ENCODE results near the gene ANKS3. TPM values are rescaled to one million over a fixed set of nuclear protein-coding genes. Genes with fewer than 3 reads are reported as not detected.

Gene ANKS3
- total RNA-seq, 2 donors from 2014 or later = 6.7 to 13.5 TPM

GRCh38 chr16:4704913-4705312 is 29.2 kb downstream of the ANKS3 start:
- Histone ChIP-seq H3K36me3 (peaks cover 66% of the 10 kb centered on the region), H3K4me1 (no peaks in the 10 kb centered on the region), H3K27me3 (no peaks in the 10 kb centered on the region), H3K9me3 (no peaks in the 10 kb centered on the region), H3K27ac (no peak overlapping the region), H3K4me3 (no peak overlapping the region)
- no peak for TF ChIP-seq CTCF (IDR thresholded peaks at IDR 0.05)
- no peak for DNase-seq (ENCODE audit: low spot score)

- no peak overlapping the region for H3K27ac ChIP-seq
- no peaks in the 10 kb centered on the region for H3K4me1 ChIP-seq
- no peaks in the 10 kb centered on the region for H3K9me3 ChIP-seq
- DNase-seq (ENCODE audit: low spot score) = no peak
- H3K4me3 ChIP-seq = no peak overlapping the region
- peaks cover 66% of the 10 kb centered on the region for H3K36me3 ChIP-seq
- H3K27me3 ChIP-seq = no peaks in the 10 kb centered on the region
- TF ChIP-seq CTCF (IDR thresholded peaks at IDR 0.05) = no peak
Observed at GRCh38 chr16:4704491-4704890, 29.6 kb downstream of the ANKS3 start.

GRCh38 chr16:4703906-4704305 is 30.2 kb downstream of the ANKS3 start:
- Histone ChIP-seq H3K27ac (no peak overlapping the region), H3K4me1 (no peaks in the 10 kb centered on the region), H3K4me3 (no peak overlapping the region), H3K27me3 (no peaks in the 10 kb centered on the region), H3K9me3 (no peaks in the 10 kb centered on the region), H3K36me3 (peaks cover 70% of the 10 kb centered on the region)
- no peak for TF ChIP-seq CTCF (IDR thresholded peaks at IDR 0.05)
- no peak for DNase-seq (ENCODE audit: low spot score)

- H3K36me3 ChIP-seq = peaks cover 81% of the 10 kb centered on the region
- no peak for TF ChIP-seq CTCF (IDR thresholded peaks at IDR 0.05)
Observed at GRCh38 chr16:4702466-4702808, 31.6 kb downstream of the ANKS3 start.

GRCh38 chr16:4701791-4702465 is 32.1 kb downstream of the ANKS3 start:
- H3K27me3 ChIP-seq = no peaks in the 10 kb centered on the region
- H3K9me3 ChIP-seq = no peaks in the 10 kb centered on the region
- peaks cover 79% of the 10 kb centered on the region for H3K36me3 ChIP-seq
- no peak for TF ChIP-seq CTCF (IDR thresholded peaks at IDR 0.05)
- no peak for DNase-seq (ENCODE audit: low spot score)
- H3K4me3 ChIP-seq = no peak overlapping the region
- H3K27ac ChIP-seq = no peak overlapping the region
- H3K4me1 ChIP-seq = peaks cover 0 to under 1% of the 10 kb centered on the region in 2 donors

More at GRCh38 chr16:4702466-4702808, 31.6 kb downstream of the ANKS3 start:
- no peak overlapping the region for H3K27ac ChIP-seq
- no peak overlapping the region for H3K4me3 ChIP-seq
- DNase-seq (ENCODE audit: low spot score) = no peak
- H3K4me1 ChIP-seq = no peaks in the 10 kb centered on the region
- no peaks in the 10 kb centered on the region for H3K27me3 ChIP-seq
- H3K9me3 ChIP-seq = no peaks in the 10 kb centered on the region
